ENCODE measurements around the gene ZNF304.

ZNF304 gene

GRCh38 chr19:57327993-57328392, 23.1 kb upstream of the ZNF304 start:
- TF ChIP-seq CTCF (IDR thresholded peaks at IDR 0.05), result no peak
- no peak for TF ChIP-seq ZFX (IDR thresholded peaks at IDR 0.05; ENCODE audit: borderline replicate concordance)
- no peak overlapping the region for H3K27ac ChIP-seq

- no peak overlapping the region for H3K27ac ChIP-seq
- TF ChIP-seq ZFX (IDR thresholded peaks at IDR 0.05; ENCODE audit: borderline replicate concordance), result no peak
- no peak for TF ChIP-seq CTCF (IDR thresholded peaks at IDR 0.05)
These were observed 16.9 kb upstream of the ZNF304 start for GRCh38 chr19:57334191-57334590.

- no peak overlapping the region for H3K27ac ChIP-seq
These were observed 12.2 kb upstream of the ZNF304 start for GRCh38 chr19:57338877-57339276.

GRCh38 chr19:57342582-57342981, 8.5 kb upstream of the ZNF304 start:
- no peak overlapping the region for H3K27ac ChIP-seq
- TF ChIP-seq CTCF (IDR thresholded peaks at IDR 0.05) (no peak), ZFX (IDR thresholded peaks at IDR 0.05; ENCODE audit: borderline replicate concordance) (no peak)

More at GRCh38 chr19:57338877-57339276, 12.2 kb upstream of the ZNF304 start:
- TF ChIP-seq ZFX (IDR thresholded peaks at IDR 0.05; ENCODE audit: borderline replicate concordance) (no peak), CTCF (IDR thresholded peaks at IDR 0.05) (no peak)

- H3K27ac ChIP-seq, result no peak overlapping the region
- no peak for TF ChIP-seq ZFX (IDR thresholded peaks at IDR 0.05; ENCODE audit: borderline replicate concordance)
- TF ChIP-seq CTCF (IDR thresholded peaks at IDR 0.05), result no peak
These were observed 2.9 kb upstream of the ZNF304 start for GRCh38 chr19:57348136-57348535.

- TF ChIP-seq ZFX (IDR thresholded peaks at IDR 0.05; ENCODE audit: borderline replicate concordance), result no peak
- no peak for TF ChIP-seq CTCF (IDR thresholded peaks at IDR 0.05)
These were observed 796 bp downstream of the ZNF304 start for GRCh38 chr19:57351867-57352266.

GRCh38 chr19:57355916-57356315, 4.8 kb downstream of the ZNF304 start:
- no peak for TF ChIP-seq CTCF (IDR thresholded peaks at IDR 0.05)
- TF ChIP-seq ZFX (IDR thresholded peaks at IDR 0.05; ENCODE audit: borderline replicate concordance), result no peak

More at GRCh38 chr19:57351867-57352266, 796 bp downstream of the ZNF304 start:
- no peak overlapping the region for H3K27ac ChIP-seq

More at GRCh38 chr19:57355916-57356315, 4.8 kb downstream of the ZNF304 start:
- no peak overlapping the region for H3K27ac ChIP-seq

Data from 22Rv1 (cell line).